Prostate gland (tissue), 2 donors: ENCODE measurements around the gene DFFB. TPM values are rescaled to one million over a fixed set of nuclear protein-coding genes. Genes with fewer than 3 reads are reported as not detected.

Experiments used
- DNase-seq: peaks from one replicate; pipeline ENCODE4 v3.0.0-alpha.2; 2019; ENCODE audit warnings: low spot score
- H3K27ac ChIP-seq, 2 donors: fragments of 200-600 bp; sonication (generic); 2 replicates each; pipeline ENCODE4 v1.5.1; 2017 to 2019
- H3K27me3 ChIP-seq: fragments of 200-600 bp; sonication (generic); replicated peaks from 2 replicates; pipeline ENCODE4 v1.5.1; 2019; ENCODE audit not compliant: insufficient read depth
- H3K36me3 ChIP-seq, 2 donors: fragments of 200-600 bp; sonication (generic); 1 replicate in 1 of 2; 2 replicates in 1 of 2; pipeline versions ENCODE4 v1.5.1 to v1.8.1; 2017 to 2019
- H3K4me1 ChIP-seq: fragments of 200-600 bp; sonication (generic); replicated peaks from 2 replicates; pipeline ENCODE4 v1.5.1; 2019
- H3K4me3 ChIP-seq, 2 donors: fragments of 200-600 bp; sonication (generic); 2 replicates each; pipeline ENCODE4 v1.5.1; 2017 to 2019
- H3K9me3 ChIP-seq: fragments of 200-600 bp; sonication (generic); 2 replicates; pipeline ENCODE4 v1.5.1; 2017
- CTCF ChIP-seq, 4 experiments: fragments of 200-600 bp in 2 of 4; fragments of 450-650 bp in 2 of 4; sonication (generic) in 2 of 4; IDR thresholded peaks; 1 replicate in 3 of 4; 2 replicates in 1 of 4; pipeline ENCODE4 v1.5.1; 2016 to 2019; ENCODE audit warnings: antibody characterized with exemption in 4 of 4, mild to moderate bottlenecking in 2 of 4, moderate library complexity in 2 of 4
- POLR2A ChIP-seq: fragments of 450-650 bp; IDR thresholded peaks from one replicate; pipeline ENCODE4 v1.6.1; 2016; ENCODE audit warnings: antibody characterized with exemption, mild to moderate bottlenecking
- POLR2AphosphoS5 ChIP-seq: sonication (generic); formaldehyde crosslinking; IDR thresholded peaks from one replicate; pipeline ENCODE4 v1.6.1; 2017; ENCODE audit warnings: antibody characterized with exemption
- WGBS: methylation state at CpG from one replicate; pipeline ENCODE4 v1.1.5; 2018; 5-methylcytosine and 5-hydroxymethylcytosine counted together
- intact Hi-C: fragments of 100-400 bp; cut with DNase I; formaldehyde crosslinking; loops from one replicate; pipeline ENCODE4 v1.14.2; 2022
- total RNA-seq, 2 donors: library from RNA; depleted of rRNA; stranded (reverse); fragments of >200 nt; gene quantifications; one replicate each; pipeline ENCODE4 v1.1.0, GENCODE V29; 2016

Gene DFFB
- total RNA-seq, 2 donors from 2014 or later: 5.3 to 20.5 TPM

- H3K4me3 ChIP-seq: no peak overlapping the region
- H3K27ac ChIP-seq: no peak overlapping the region
- TF ChIP-seq POLR2AphosphoS5 (no peak), CTCF (IDR thresholded peaks at IDR 0.05) (no peak), POLR2A (no peak)
- no peaks in the 10 kb centered on the region for H3K9me3 ChIP-seq
- H3K36me3 ChIP-seq: peaks cover 0 to 8% of the 10 kb centered on the region in 2 donors
- no peaks in the 10 kb centered on the region for H3K4me1 ChIP-seq
- no peaks in the 10 kb centered on the region for H3K27me3 ChIP-seq
- DNase-seq: no peak
- WGBS: 100% methylated on average over 2 of the region's 2 CpGs
- intact Hi-C loops: no loop called here
Observed at GRCh38 chr1:3814065-3814464, 43.2 kb upstream of the DFFB start.

- TF ChIP-seq CTCF (IDR thresholded peaks at IDR 0.05) (no peak), POLR2AphosphoS5 (no peak), POLR2A (no peak)
- WGBS: 92% methylated on average over 42 of the region's 42 CpGs
- Histone ChIP-seq H3K27ac (no peak overlapping the region), H3K4me3 (no peak overlapping the region), H3K9me3 (no peaks in the 10 kb centered on the region), H3K27me3 (no peaks in the 10 kb centered on the region), H3K36me3 (peaks cover 0 to 8% of the 10 kb centered on the region in 2 donors), H3K4me1 (no peaks in the 10 kb centered on the region)
- DNase-seq: no peak
- intact Hi-C loops: no loop called here
Observed at GRCh38 chr1:3814771-3815561, 42.3 kb upstream of the DFFB start.

- TF ChIP-seq POLR2AphosphoS5 (no peak), CTCF (IDR thresholded peaks at IDR 0.05) (no peak), POLR2A (no peak)
- intact Hi-C loops: no loop called here
- H3K36me3 ChIP-seq: peaks cover 0 to 8% of the 10 kb centered on the region in 2 donors
Observed at GRCh38 chr1:3816331-3817137, 40.7 kb upstream of the DFFB start.

GRCh38 chr1:3817138-3817740 lies 40.0 kb upstream of the DFFB start:
- no peak for TF ChIP-seq POLR2AphosphoS5
- no peak for TF ChIP-seq POLR2A
- no peak for TF ChIP-seq CTCF (IDR thresholded peaks at IDR 0.05)
- Histone ChIP-seq H3K4me3 (no peak overlapping the region), H3K4me1 (no peaks in the 10 kb centered on the region), H3K36me3 (peaks cover 0 to 9% of the 10 kb centered on the region in 2 donors), H3K27me3 (no peaks in the 10 kb centered on the region), H3K9me3 (no peaks in the 10 kb centered on the region), H3K27ac (no peak overlapping the region)
- DNase-seq: no peak
- WGBS: 93% methylated on average over 17 of the region's 17 CpGs
- intact Hi-C loops: no loop called here

More at GRCh38 chr1:3816331-3817137, 40.7 kb upstream of the DFFB start:
- Histone ChIP-seq H3K27me3 (no peaks in the 10 kb centered on the region), H3K4me1 (no peaks in the 10 kb centered on the region), H3K9me3 (no peaks in the 10 kb centered on the region), H3K27ac (no peak overlapping the region), H3K4me3 (no peak overlapping the region)
- DNase-seq: no peak
- 88% methylated on average over 38 of the region's 38 CpGs for WGBS
